K562 (cell line): ENCODE data around the gene C1QTNF6. TPM values are rescaled to one million over a fixed set of nuclear protein-coding genes. Genes with fewer than 3 reads are reported as not detected.

Experiments
- ATAC-seq: fragments of 200-7000 bp; cut with Tn5 transposase; 3 replicates; pipeline ENCODE4 v1.9.1; 2020; ENCODE audit warnings: moderate library complexity
- BruUV-seq: library from RNA; stranded (reverse); fragments of 400-500 nt; replicated peaks from 2 replicates; lab custom pipeline; 2021; lab: Mats Ljungman, UMichigan
- CTCF ChIA-PET: fragments of 300-600 bp; formaldehyde crosslinking; extraction: SDS; loops from one replicate; lab custom pipeline; 2021; ENCODE audit warnings: low intra/inter-chr PET ratio; lab: Yijun Ruan, JAX
- POLR2A ChIA-PET: fragments of 300-600, 350-650 bp; sonication (Branson Sonifier 250); formaldehyde crosslinking; extraction: SDS; loops from one replicate; lab custom pipeline; 2021; ENCODE audit warnings: antibody characterized with exemption, inconsistent platforms; lab: Yijun Ruan, JAX
- DNase-seq, 4 experiments: peaks; one replicate each; pipeline versions ENCODE4 v3.0.0 to v3.0.0-alpha.2; 2011 to 2018; ENCODE audit warnings: low spot score in 3 of 4, mixed read lengths in 3 of 4; ENCODE audit errors: extremely low read depth in 1 of 4
- FAIRE-seq: peaks from 2 replicates; lab custom pipeline; 2011; peaks lifted over from hg19 to GRCh38; lab: Jason Lieb, UNC
- H2AFZ ChIP-seq: 2 replicates; pipeline ENCODE4 v1.6.0; 2011; ENCODE audit warnings: low read depth, low read length, control low read depth, inconsistent platforms
- H3K27ac ChIP-seq: fragments of 200-600 bp; 3 replicates; pipeline ENCODE4 v1.8.0; 2011; ENCODE audit warnings: low read depth, mild to moderate bottlenecking, control low read depth, inconsistent platforms, low read length, moderate library complexity, mixed read lengths; ENCODE audit errors: extremely low read depth
- H3K27me3 ChIP-seq, 2 experiments: fragments of 300-600 bp in 1 of 2; 2 replicates in 1 of 2; 3 replicates in 1 of 2; pipeline versions ENCODE4 v1.6.0 to v1.8.0; 2011; ENCODE audit warnings: inconsistent platforms in 2 of 2, low read length in 2 of 2, mild to moderate bottlenecking in 1 of 2, mixed read lengths in 1 of 2, moderate library complexity in 1 of 2; ENCODE audit not compliant: control insufficient read depth in 2 of 2, insufficient read depth in 2 of 2
- H3K36me3 ChIP-seq: fragments of 300-600 bp; 3 replicates; pipeline ENCODE4 v1.8.0; 2011; ENCODE audit warnings: mild to moderate bottlenecking, low read length, inconsistent platforms; ENCODE audit not compliant: control insufficient read depth, insufficient read depth
- H3K4me1 ChIP-seq, 2 experiments: fragments of 200-600 bp in 1 of 2; replicated peaks in 1 of 2; 2 replicates in 1 of 2; 3 replicates in 1 of 2; pipeline versions ENCODE4 v1.5.1 to v1.8.0; 2011; ENCODE audit warnings: inconsistent platforms in 2 of 2, low read length in 2 of 2, mild to moderate bottlenecking in 1 of 2, mixed read lengths in 1 of 2, moderate library complexity in 1 of 2; ENCODE audit not compliant: control insufficient read depth in 2 of 2, insufficient read depth in 2 of 2
- H3K4me2 ChIP-seq: 2 replicates; pipeline ENCODE4 v1.6.1; 2011; ENCODE audit warnings: low read length, control low read depth, inconsistent platforms, mixed read lengths; ENCODE audit not compliant: insufficient read depth
- H3K4me3 ChIP-seq: fragments of 200-600 bp; sonication (generic), shearing (Covaris generic); 2 replicates; pipeline ENCODE4 v1.5.1; 2016; ENCODE audit warnings: control low read depth, inconsistent platforms
- H3K79me2 ChIP-seq: fragments of 200-600 bp; 3 replicates; pipeline ENCODE4 v1.8.0; 2011; ENCODE audit warnings: low read length, inconsistent platforms; ENCODE audit not compliant: control insufficient read depth, insufficient read depth
- H3K9ac ChIP-seq, 2 experiments: 2 replicates each; pipeline versions ENCODE4 v1.6.0 to v1.6.1; 2011; ENCODE audit warnings: low read depth in 2 of 2, low read length in 2 of 2, control low read depth in 1 of 2, inconsistent platforms in 1 of 2, mild to moderate bottlenecking in 1 of 2, mixed read lengths in 1 of 2; ENCODE audit not compliant: insufficient read depth in 1 of 2
- H3K9me1 ChIP-seq: one replicate; pipeline ENCODE4 v1.6.0; 2011; ENCODE audit warnings: inconsistent platforms, mild to moderate bottlenecking, low read length, moderate library complexity; ENCODE audit not compliant: control insufficient read depth, insufficient read depth
- H3K9me3 ChIP-seq: replicated peaks from 2 replicates; pipeline ENCODE4 v1.5.1; 2011; ENCODE audit warnings: low read depth, low read length, inconsistent platforms; ENCODE audit not compliant: control insufficient read depth, insufficient read depth
- H4K20me1 ChIP-seq: replicated peaks from 2 replicates; pipeline ENCODE4 v1.6.1; 2011; ENCODE audit warnings: low read length, inconsistent platforms, mixed read lengths; ENCODE audit not compliant: control insufficient read depth, insufficient read depth
- CC2D1A ChIP-seq: fragments of 450-650 bp; IDR thresholded peaks from 2 replicates; pipeline ENCODE4 v1.6.1; 2017; ENCODE audit warnings: mild to moderate bottlenecking
- FOXK2 ChIP-seq, 2 experiments: fragments of 450-650 bp; IDR thresholded peaks in 1 of 2; conservative IDR thresholded peaks in 1 of 2; 2 replicates each; pipeline ENCODE4 v1.6.1; 2016; ENCODE audit warnings: low read depth in 2 of 2, mild to moderate bottlenecking in 1 of 2
- HINFP ChIP-seq: fragments of 450-650 bp; conservative IDR thresholded peaks from 2 replicates; pipeline ENCODE4 v1.6.1; 2016; ENCODE audit warnings: missing genetic modification characterization, low read depth, mild to moderate bottlenecking, control low read depth, missing compliant biosample characterization
- NFYB ChIP-seq: IDR thresholded peaks from 2 replicates; pipeline ENCODE4 v1.6.1; 2011; ENCODE audit warnings: mild to moderate bottlenecking, moderate library complexity; ENCODE audit not compliant: insufficient read length; ENCODE audit errors: extremely low read depth
- TAF1 ChIP-seq: IDR thresholded peaks from 2 replicates; pipeline ENCODE4 v1.6.1; 2011; ENCODE audit warnings: mild to moderate bottlenecking, low read length, moderate library complexity; ENCODE audit not compliant: insufficient read depth, control insufficient read depth, severe bottlenecking; ENCODE audit errors: extremely low read depth
- ZNF12 ChIP-seq: sonication (generic); formaldehyde crosslinking; IDR thresholded peaks from 2 replicates; pipeline ENCODE4 v1.4.0; 2020; ENCODE audit warnings: mild to moderate bottlenecking, missing genetic modification reagents
- ZNF143 ChIP-seq: sonication (generic); formaldehyde crosslinking; IDR thresholded peaks from 2 replicates; pipeline ENCODE4 v1.9.0; 2022; ENCODE audit warnings: mild to moderate bottlenecking, missing genetic modification reagents
- WGBS: fragments of 100-300 bp; shearing (Covaris generic); methylation state at CpG from one replicate; pipeline ENCODE4 v1.1.6; 2016; ENCODE audit warnings: low coverage, mixed read lengths; ENCODE audit not compliant: insufficient coverage; ENCODE audit errors: missing lambda C conversion rate; 5-methylcytosine and 5-hydroxymethylcytosine counted together
- in situ Hi-C: fragments of 300-500 bp; cut with MboI; formaldehyde crosslinking; loops from 4 replicates; pipeline ENCODE4 v1.15.0; 2018; ENCODE audit warnings: inconsistent platforms, mixed read lengths
- intact Hi-C: fragments of 100-400 bp; cut with micrococcal nuclease; formaldehyde crosslinking; loops from 2 replicates; pipeline ENCODE4 v1.14.2; 2022
- polyA plus RNA-seq, 8 experiments: library from polyadenylated mRNA; depleted of rRNA in 4 of 8; stranded (reverse) in 5 of 8; unstranded in 3 of 8; fragments of >200 nt; fragmentation: Nextera tagmentation in 2 of 8; fragmentation: Illumina TruSeq in 1 of 8; extraction: Ambion mirVana in 2 of 8; extraction: Trizol in 1 of 8; gene quantifications; 2 replicates each; pipeline versions ENCODE4 v1.2.1 to v1.2.3, GENCODE V29; 2011 to 2014; ENCODE audit warnings: inconsistent platforms in 1 of 8, missing spikeins in 1 of 8
- total RNA-seq, 7 experiments: library from RNA; depleted of rRNA in 6 of 7; stranded (reverse); fragments of >200 nt in 6 of 7; fragmentation: Illumina TruSeq in 2 of 7; extraction: Trizol in 2 of 7; gene quantifications; 2 replicates each; pipeline versions ENCODE4 v1.2.1 to v1.2.3, GENCODE V29; 2011 to 2021; ENCODE audit warnings: low replicate concordance in 1 of 7
- TF ChIP-seq, protein P1 (sequence below): fragments of 450-650 bp; IDR thresholded peaks from 2 replicates; pipeline ENCODE4 v1.6.1; 2017; ENCODE audit warnings: antibody characterized with exemption

C1QTNF6 gene
- total and polyA plus RNA-seq, 9 of the 15 experiments (the other 6 are each of a cell fraction or from before 2014, with no cell fraction given) = 0.18 to 0.92 (median 0.55) TPM

DNA sequence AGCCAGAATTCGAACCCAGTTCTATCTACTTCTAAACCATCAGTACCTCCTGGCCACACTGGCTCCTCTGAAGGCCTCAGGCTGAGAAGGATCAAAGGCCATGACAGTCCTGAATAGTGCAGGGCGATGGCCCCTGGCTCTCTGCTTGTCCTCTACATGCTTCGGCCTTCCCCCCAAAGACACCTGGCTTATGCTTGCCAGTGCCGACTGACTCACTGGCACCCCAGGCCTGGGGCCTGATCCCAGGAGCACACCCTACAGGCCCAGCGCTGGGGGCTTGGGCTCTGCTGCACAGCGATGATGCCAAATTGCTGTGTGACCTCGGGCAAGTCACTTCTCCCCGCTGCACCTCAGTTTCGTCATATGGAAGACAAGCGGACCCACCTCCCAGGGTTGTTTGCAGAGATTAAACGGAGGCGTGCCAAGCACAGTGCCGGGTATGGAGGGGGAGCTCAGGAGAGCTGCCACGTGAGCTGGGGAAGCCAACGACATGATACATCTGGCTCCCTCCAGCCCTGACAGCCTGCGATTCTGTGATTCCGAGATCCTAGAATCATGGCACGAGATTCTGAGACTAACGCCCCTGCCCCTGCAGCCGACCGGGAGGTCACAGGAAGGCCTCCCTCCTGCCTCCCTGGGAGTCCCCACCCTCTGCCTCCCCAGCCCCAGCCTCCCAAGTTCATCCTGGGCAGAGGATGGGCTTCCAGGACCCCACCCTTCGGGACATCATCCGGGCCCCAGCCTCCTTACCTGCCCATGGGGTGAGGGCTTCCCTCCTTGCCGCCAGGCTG, 23.2 kb upstream of the C1QTNF6 start:
- Histone ChIP-seq H3K79me2 (no peaks in the 10 kb centered on the region), H3K4me3 (no peak overlapping the region), H3K9ac (peak overlapping the region in 1 of 2 experiments; percentile 36; a peak in 2 of 4 replicates), H3K4me2 (no peak overlapping the region), H2AFZ (no peak overlapping the region), H3K27ac (no peak overlapping the region), H3K9me3 (no peaks in the 10 kb centered on the region), H3K4me1 (peaks cover 0 to 27% of the 10 kb centered on the region in 2 experiments; a peak in 3 of 5 replicates), H3K36me3 (no peaks in the 10 kb centered on the region), H3K27me3 (peaks cover 0 to 15% of the 10 kb centered on the region in 2 experiments; a peak in 2 of 5 replicates), H4K20me1 (no peaks in the 10 kb centered on the region), H3K9me1 (no peaks in the 10 kb centered on the region)
- FAIRE-seq (no peak), DNase-seq (no peak), ATAC-seq (no peak)
- no peak for TF ChIP-seq ZNF143 (CRISPR knock-in tag)
- CTCF ChIA-PET = no interaction called here
- POLR2A ChIA-PET = interaction anchor here (0.5 to 1.0 kb wide), 2 partner anchors 12 to 279 kb away, joined by 3 read pairs; no protein-coding TSS in a partner anchor
- in situ Hi-C loops = no loop called here
- BruUV-seq = no TSS peak
- 34% methylated on average over 16 of the region's 24 CpGs for WGBS
- intact Hi-C loops = no loop called here

- Histone ChIP-seq H3K79me2 (no peaks in the 10 kb centered on the region), H3K4me2 (no peak overlapping the region), H3K9me1 (no peaks in the 10 kb centered on the region), H3K9me3 (no peaks in the 10 kb centered on the region), H3K27me3 (peaks cover 0 to 15% of the 10 kb centered on the region in 2 experiments; a peak in 2 of 5 replicates), H3K4me1 (peaks cover 0 to 27% of the 10 kb centered on the region in 2 experiments; a peak in 3 of 5 replicates), H3K36me3 (no peaks in the 10 kb centered on the region), H3K27ac (no peak overlapping the region), H3K4me3 (no peak overlapping the region), H4K20me1 (no peaks in the 10 kb centered on the region), H3K9ac (no peak overlapping the region), H2AFZ (no peak overlapping the region)
- no peak for ATAC-seq
- WGBS = 8% methylated on average over 8 of the region's 15 CpGs
- ChIA-PET POLR2A (interaction anchor here (0.6 to 1.0 kb wide), 2 partner anchors 32 to 241 kb away, joined by 3 read pairs; no protein-coding TSS in a partner anchor), CTCF (no interaction called here)
- in situ Hi-C loops = no loop called here
- BruUV-seq = no TSS peak
- TF ChIP-seq NFYB (peak; percentile 42), ZNF12 (CRISPR knock-in tag) (no peak), FOXK2 (conservative IDR thresholded peaks at IDR 0.05 in 1 of 2, IDR thresholded peaks at IDR 0.05 in 1 of 2; ENCODE audit: low read depth in 2 of 2) (no peak), TAF1 (no peak), CC2D1A (peak; percentile 71; the same call in 1 of the 2 replicates), HINFP (peak; percentile 86)
- TF ChIP-seq, protein P1, sequence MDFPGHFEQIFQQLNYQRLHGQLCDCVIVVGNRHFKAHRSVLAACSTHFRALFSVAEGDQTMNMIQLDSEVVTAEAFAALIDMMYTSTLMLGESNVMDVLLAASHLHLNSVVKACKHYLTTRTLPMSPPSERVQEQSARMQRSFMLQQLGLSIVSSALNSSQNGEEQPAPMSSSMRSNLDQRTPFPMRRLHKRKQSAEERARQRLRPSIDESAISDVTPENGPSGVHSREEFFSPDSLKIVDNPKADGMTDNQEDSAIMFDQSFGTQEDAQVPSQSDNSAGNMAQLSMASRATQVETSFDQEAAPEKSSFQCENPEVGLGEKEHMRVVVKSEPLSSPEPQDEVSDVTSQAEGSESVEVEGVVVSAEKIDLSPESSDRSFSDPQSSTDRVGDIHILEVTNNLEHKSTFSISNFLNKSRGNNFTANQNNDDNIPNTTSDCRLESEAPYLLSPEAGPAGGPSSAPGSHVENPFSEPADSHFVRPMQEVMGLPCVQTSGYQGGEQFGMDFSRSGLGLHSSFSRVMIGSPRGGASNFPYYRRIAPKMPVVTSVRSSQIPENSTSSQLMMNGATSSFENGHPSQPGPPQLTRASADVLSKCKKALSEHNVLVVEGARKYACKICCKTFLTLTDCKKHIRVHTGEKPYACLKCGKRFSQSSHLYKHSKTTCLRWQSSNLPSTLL = 0 out of 2 replicates have a peak, but pooled peaks have one; percentile 58
- FAIRE-seq = no peak
- DNase-seq = no peak
- intact Hi-C loops = no loop called here
These were observed 22.2 kb upstream of the C1QTNF6 start for GRCh38 chr22:37210041-37210803.
